K562 treated with DMSO at 1 percent for 48 hours (cell line): ENCODE results near the gene ELOF1. TPM values are rescaled to one million over a fixed set of nuclear protein-coding genes. Genes with fewer than 3 reads are reported as not detected.

Source experiments
- total RNA-seq: library from RNA; unstranded; fragments of 300-600 nt; gene quantifications from 2 replicates; pipeline ENCODE4 v1.2.3, GENCODE V29; 2022; ENCODE audit warnings: low replicate concordance; ENCODE audit errors: extremely low read depth

ELOF1 gene
- total RNA-seq: not detected in 2 replicates

GRCh38 chr19:11558881-11559828, at the start of gene ELOF1:
Gene ELOF1, minus strand, starts transcription at chr19:11559230. Its CDS starts 4,883 bp downstream, at chr19:11554347.

GRCh38 chr19:11597202-11598102, 38.4 kb upstream of the ELOF1 start, which contains the start of gene ZNF627:
Gene ZNF627, plus strand, starts transcription at chr19:11597483. Its CDS starts 145 bp downstream, at chr19:11597628.

GRCh38 chr19:11577451-11578257, 18.6 kb upstream of the ELOF1 start, which contains the start of gene ACP5:
Gene ACP5, minus strand, starts transcription at chr19:11577645. Its CDS starts 328 bp downstream, at chr19:11577317.

GRCh38 chr19:11538232-11539036, 20.6 kb downstream of the ELOF1 start, which contains the start of gene CNN1:
Gene CNN1, plus strand, starts transcription at chr19:11538851. Its CDS starts 77 bp downstream, at chr19:11538928.

GRCh38 chr19:11528551-11529341, 30.3 kb downstream of the ELOF1 start, which contains the start of gene ECSIT:
Gene ECSIT, minus strand, starts transcription at chr19:11529134. Its CDS starts 9,964 bp downstream, at chr19:11519170.

GRCh38 chr19:11505504-11506100, 53.4 kb downstream of the ELOF1 start, which contains the start of gene ZNF653:
Gene ZNF653, minus strand, starts transcription at chr19:11505839. Its CDS starts 53 bp downstream, at chr19:11505786.

Other genes with a start within 250 kb of the ELOF1 start
- gene RAB3D, start 219.6 kb downstream of the ELOF1 start, total RNA-seq: not detected in 2 replicates
- gene TMEM205, start 213.0 kb downstream of the ELOF1 start, total RNA-seq: not detected in 2 replicates
- not detected in 2 replicates for gene CCDC159, start 212.7 kb downstream of the ELOF1 start, total RNA-seq
- gene PLPPR2, start 203.8 kb downstream of the ELOF1 start, total RNA-seq: not detected in 2 replicates
- gene SWSAP1, start 184.6 kb downstream of the ELOF1 start, total RNA-seq: not detected in 2 replicates
- gene EPOR, start 174.9 kb downstream of the ELOF1 start, total RNA-seq: not detected in 2 replicates
- gene RGL3, start 139.9 kb downstream of the ELOF1 start, total RNA-seq: not detected in 2 replicates
- not detected in 2 replicates for gene ODAD3, start 124.1 kb downstream of the ELOF1 start, total RNA-seq
- 230 TPM in 1 of 2 replicates, not detected in the other for gene PRKCSH, start 123.6 kb downstream of the ELOF1 start, total RNA-seq
- not detected in 2 replicates for gene ELAVL3, start 78.2 kb downstream of the ELOF1 start, total RNA-seq
- not detected in 2 replicates for gene ZNF653, start 53.4 kb downstream of the ELOF1 start, total RNA-seq
- gene ECSIT, start 30.1 kb downstream of the ELOF1 start, total RNA-seq: not detected in 2 replicates
- not detected in 2 replicates for gene CNN1, start 20.4 kb downstream of the ELOF1 start, total RNA-seq
- gene ACP5, start 18.4 kb upstream of the ELOF1 start, total RNA-seq: not detected in 2 replicates
- not detected in 2 replicates for gene ZNF627, start 38.3 kb upstream of the ELOF1 start, total RNA-seq
- gene ZNF823, start 179.7 kb upstream of the ELOF1 start, total RNA-seq: not detected in 2 replicates
- gene ZNF441, start 207.8 kb upstream of the ELOF1 start, total RNA-seq: not detected in 2 replicates
- gene ZNF491, start 239.3 kb upstream of the ELOF1 start, total RNA-seq: not detected in 2 replicates